ENCODE results near the gene COL4A1.

The COL4A1 gene

GRCh38 chr13:110201114-110201513, 105.8 kb downstream of the COL4A1 start:
- Histone ChIP-seq H3K27ac (replicated peaks) (peak overlapping the region; percentile 15), H3K4me3 (replicated peaks; ENCODE audit: insufficient read depth, low read length) (no peak overlapping the region), H3K27me3 (ENCODE audit: insufficient read depth, poor library complexity, severe bottlenecking) (no peaks in the 10 kb centered on the region)
- TF ChIP-seq SPI1 (IDR thresholded peaks at IDR 0.05; ENCODE audit: borderline replicate concordance, low read depth) (no peak), GABPA (IDR thresholded peaks at IDR 0.05; ENCODE audit: low read depth) (no peak), CTCF (IDR thresholded peaks at IDR 0.05; ENCODE audit: insufficient read depth, low read length) (no peak), POLR2AphosphoS5 (IDR thresholded peaks at IDR 0.05; ENCODE audit: low read depth) (no peak), REST (IDR thresholded peaks at IDR 0.05; ENCODE audit: insufficient replicate concordance, low read depth) (no peak)
- DNase-seq (ENCODE audit: low read depth in 1 of 2, low spot score in 1 of 2) = peak; percentile 23 to 33

- Histone ChIP-seq H3K27ac (replicated peaks) (peak overlapping the region; percentile 15), H3K4me3 (replicated peaks; ENCODE audit: insufficient read depth, low read length) (no peak overlapping the region), H3K27me3 (ENCODE audit: insufficient read depth, poor library complexity, severe bottlenecking) (no peaks in the 10 kb centered on the region)
- peak; percentile 13 to 23 for DNase-seq (ENCODE audit: low read depth in 1 of 2, low spot score in 1 of 2)
- TF ChIP-seq GABPA (IDR thresholded peaks at IDR 0.05; ENCODE audit: low read depth) = no peak
- TF ChIP-seq REST (IDR thresholded peaks at IDR 0.05; ENCODE audit: insufficient replicate concordance, low read depth) = no peak
Measured at GRCh38 chr13:110200276-110200870, 106.6 kb downstream of the COL4A1 start.

GRCh38 chr13:110199046-110199831, 107.7 kb downstream of the COL4A1 start:
- H3K27me3 ChIP-seq (ENCODE audit: insufficient read depth, poor library complexity, severe bottlenecking) = no peaks in the 10 kb centered on the region
- H3K4me3 ChIP-seq (replicated peaks; ENCODE audit: insufficient read depth, low read length) = no peak overlapping the region
- no peak overlapping the region for H3K27ac ChIP-seq (replicated peaks)
- DNase-seq (ENCODE audit: low read depth in 1 of 2, low spot score in 1 of 2) = no peak
- TF ChIP-seq SPI1 (IDR thresholded peaks at IDR 0.05; ENCODE audit: borderline replicate concordance, low read depth) = no peak
- no peak for TF ChIP-seq POLR2AphosphoS5 (IDR thresholded peaks at IDR 0.05; ENCODE audit: low read depth)
- TF ChIP-seq GABPA (IDR thresholded peaks at IDR 0.05; ENCODE audit: low read depth) = no peak
- no peak for TF ChIP-seq CTCF (IDR thresholded peaks at IDR 0.05; ENCODE audit: insufficient read depth, low read length)
- TF ChIP-seq REST (IDR thresholded peaks at IDR 0.05; ENCODE audit: insufficient replicate concordance, low read depth) = no peak
